22Rv1 (cell line): ENCODE measurements around the gene SRA1.

ENCODE experiments used
- ZFX ChIP-seq: fragments of 450-650 bp; IDR thresholded peaks from 2 replicates; pipeline ENCODE4 v1.6.1; 2017; ENCODE audit warnings: antibody characterized with exemption, borderline replicate concordance
- TF ChIP-seq, protein P1 (sequence below): fragments of 450-650 bp; IDR thresholded peaks from 2 replicates; pipeline ENCODE4 v1.5.1; 2017; ENCODE audit warnings: mild to moderate bottlenecking

DNA sequence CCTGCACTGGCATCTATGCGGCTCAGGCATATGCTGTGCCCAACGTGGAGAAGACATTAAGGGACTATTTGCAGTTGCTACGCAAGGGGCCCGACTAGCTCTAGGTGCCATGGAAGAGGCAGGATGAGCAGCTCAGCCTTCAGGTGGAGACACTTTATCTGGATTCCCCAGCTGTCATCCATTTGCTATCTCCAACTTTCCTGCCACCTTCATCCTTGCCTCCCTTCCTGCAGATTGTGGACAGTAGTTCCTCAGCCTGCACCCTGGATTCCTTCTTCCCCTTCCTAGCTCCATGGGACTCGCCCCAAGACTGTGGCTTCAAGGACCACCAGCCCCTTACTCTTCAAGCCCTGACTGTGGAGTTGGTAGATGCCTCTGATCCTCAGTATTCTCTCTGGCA, 9.4 kb upstream of the SRA1 start:
- TF ChIP-seq, protein P1, sequence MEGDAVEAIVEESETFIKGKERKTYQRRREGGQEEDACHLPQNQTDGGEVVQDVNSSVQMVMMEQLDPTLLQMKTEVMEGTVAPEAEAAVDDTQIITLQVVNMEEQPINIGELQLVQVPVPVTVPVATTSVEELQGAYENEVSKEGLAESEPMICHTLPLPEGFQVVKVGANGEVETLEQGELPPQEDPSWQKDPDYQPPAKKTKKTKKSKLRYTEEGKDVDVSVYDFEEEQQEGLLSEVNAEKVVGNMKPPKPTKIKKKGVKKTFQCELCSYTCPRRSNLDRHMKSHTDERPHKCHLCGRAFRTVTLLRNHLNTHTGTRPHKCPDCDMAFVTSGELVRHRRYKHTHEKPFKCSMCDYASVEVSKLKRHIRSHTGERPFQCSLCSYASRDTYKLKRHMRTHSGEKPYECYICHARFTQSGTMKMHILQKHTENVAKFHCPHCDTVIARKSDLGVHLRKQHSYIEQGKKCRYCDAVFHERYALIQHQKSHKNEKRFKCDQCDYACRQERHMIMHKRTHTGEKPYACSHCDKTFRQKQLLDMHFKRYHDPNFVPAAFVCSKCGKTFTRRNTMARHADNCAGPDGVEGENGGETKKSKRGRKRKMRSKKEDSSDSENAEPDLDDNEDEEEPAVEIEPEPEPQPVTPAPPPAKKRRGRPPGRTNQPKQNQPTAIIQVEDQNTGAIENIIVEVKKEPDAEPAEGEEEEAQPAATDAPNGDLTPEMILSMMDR, result no peak
- no peak for TF ChIP-seq ZFX
